Urinary bladder (tissue), 4 donors: ENCODE data around the gene TMSB15A. TPM values are rescaled to one million over a fixed set of nuclear protein-coding genes. Genes with fewer than 3 reads are reported as not detected.
"Not testable (repeated sequence)": the region's sequence is repeated elsewhere in the genome, so short reads cannot be mapped to it uniquely, and the experiment has no call there.

Experiments
- DNase-seq: peaks from one replicate; pipeline ENCODE4 v3.0.0-alpha.2; 2015; ENCODE audit errors: extremely low spot score
- H3K27ac ChIP-seq: one replicate; pipeline ENCODE4 v1.5.1; 2013; ENCODE audit warnings: low read depth, mild to moderate bottlenecking, moderate library complexity
- H3K36me3 ChIP-seq: one replicate; pipeline ENCODE4 v1.6.1; 2013; ENCODE audit warnings: mild to moderate bottlenecking, moderate library complexity; ENCODE audit not compliant: insufficient read depth
- H3K4me1 ChIP-seq: one replicate; pipeline ENCODE4 v1.6.1; 2013; ENCODE audit warnings: mild to moderate bottlenecking, moderate library complexity; ENCODE audit not compliant: insufficient read depth
- H3K4me3 ChIP-seq: one replicate; pipeline ENCODE4 v1.5.1; 2013; ENCODE audit warnings: low read depth, low read length
- WGBS: extraction: QIAGEN DNeasy Blood & Tissue Kit; methylation state at CpG from one replicate; pipeline ENCODE4 v1.1.7; 2013; 5-methylcytosine and 5-hydroxymethylcytosine counted together
- polyA plus RNA-seq: library from polyadenylated mRNA; stranded (reverse); fragments of 200-250 nt; gene quantifications from one replicate; pipeline ENCODE4 v1.2.3, GENCODE V29; 2013
- total RNA-seq: library from RNA; depleted of rRNA; stranded (reverse); fragments of >200 nt; gene quantifications from one replicate; pipeline ENCODE4 v1.2.3, GENCODE V29; 2014
- donor health status: healthy with polysubstance abuse.
- donor health status: healthy.

Gene TMSB15A
- total RNA-seq, result 28.0 TPM
- 0.85 TPM for polyA plus RNA-seq

- Histone ChIP-seq H3K27ac (no peak within 1 kb of the TSS), H3K4me1 (no peaks in the 10 kb centered on the region), H3K4me3 (peak within 1 kb of the TSS; percentile 30), H3K36me3 (no peaks in the 10 kb centered on the region)
- DNase-seq, result peak; percentile 42
- under 1% methylated on average over 61 of the region's 62 CpGs for WGBS
Measured at GRCh38 chrX:102515975-102516941, at the start of gene TMSB15A. TSS of gene TMSB15A (minus strand) at chrX:102516739.

DNA sequence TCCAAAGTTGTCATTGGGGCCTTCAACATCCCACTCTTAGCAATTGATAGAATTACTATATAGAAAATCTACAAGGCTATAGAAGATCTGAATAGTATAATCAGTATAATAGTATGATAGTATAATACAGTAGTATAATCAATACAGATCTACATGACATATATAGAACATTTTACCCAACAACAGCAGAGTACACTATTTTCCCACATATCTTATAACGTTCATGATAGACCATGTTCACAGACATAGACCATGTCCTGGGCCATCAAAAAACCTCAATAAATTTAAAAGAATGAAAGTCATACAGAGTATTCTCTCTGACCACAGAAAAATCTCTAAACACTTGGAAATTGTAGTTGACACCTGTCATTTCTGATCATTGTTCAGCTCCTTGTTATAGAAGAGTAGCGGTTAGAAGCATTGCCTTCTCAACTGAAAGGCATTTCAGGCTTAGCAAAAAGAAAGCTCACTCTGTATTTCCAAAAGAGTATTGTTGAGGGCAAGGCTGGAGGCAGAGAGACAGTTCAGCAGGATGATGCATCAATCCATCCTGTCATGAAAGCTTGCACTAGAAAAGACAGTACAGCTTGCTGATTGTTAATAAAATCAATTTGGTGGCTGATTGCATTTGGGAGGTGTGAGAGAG, 44.0 kb upstream of the TMSB15A start:
- DNase-seq, result no peak
- H3K27ac ChIP-seq, result no peak overlapping the region
- no peaks in the 10 kb centered on the region for H3K4me1 ChIP-seq
- no peak overlapping the region for H3K4me3 ChIP-seq
- H3K36me3 ChIP-seq, result no peaks in the 10 kb centered on the region
- 82% methylated on average over 2 of the region's 2 CpGs for WGBS

DNA sequence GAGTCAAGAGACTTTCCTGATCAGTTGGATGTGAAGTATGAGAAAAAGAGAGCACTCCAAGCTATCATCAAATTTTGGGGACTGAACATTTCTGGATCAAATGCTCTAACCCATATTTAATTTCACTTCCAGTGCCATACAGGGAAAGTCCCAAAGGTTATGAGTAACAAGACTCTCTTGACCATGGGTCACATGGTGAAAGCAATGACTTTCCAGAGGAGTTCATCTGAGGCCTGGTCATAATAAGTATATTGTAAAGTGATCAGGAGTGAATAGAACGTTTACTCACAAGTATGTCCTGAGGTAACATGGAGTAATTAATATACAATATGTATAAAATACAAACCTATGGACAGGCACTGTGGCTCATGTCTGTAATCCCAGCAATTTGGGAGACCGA, 42.1 kb upstream of the TMSB15A start:
- 91% methylated on average over 2 of the region's 2 CpGs for WGBS
- no peak for DNase-seq

GRCh38 chrX:102548231-102548630, 31.7 kb upstream of the TMSB15A start:
- Histone ChIP-seq H3K4me3 (no peak overlapping the region), H3K4me1 (no peaks in the 10 kb centered on the region), H3K36me3 (no peaks in the 10 kb centered on the region), H3K27ac (no peak overlapping the region)
- DNase-seq, result no peak
- 92% methylated on average over 23 of the region's 23 CpGs for WGBS

More for the DNA sequence above, 42.1 kb upstream of the TMSB15A start:
- Histone ChIP-seq H3K27ac (no peak overlapping the region), H3K4me1 (no peaks in the 10 kb centered on the region), H3K36me3 (no peaks in the 10 kb centered on the region), H3K4me3 (no peak overlapping the region)

DNA sequence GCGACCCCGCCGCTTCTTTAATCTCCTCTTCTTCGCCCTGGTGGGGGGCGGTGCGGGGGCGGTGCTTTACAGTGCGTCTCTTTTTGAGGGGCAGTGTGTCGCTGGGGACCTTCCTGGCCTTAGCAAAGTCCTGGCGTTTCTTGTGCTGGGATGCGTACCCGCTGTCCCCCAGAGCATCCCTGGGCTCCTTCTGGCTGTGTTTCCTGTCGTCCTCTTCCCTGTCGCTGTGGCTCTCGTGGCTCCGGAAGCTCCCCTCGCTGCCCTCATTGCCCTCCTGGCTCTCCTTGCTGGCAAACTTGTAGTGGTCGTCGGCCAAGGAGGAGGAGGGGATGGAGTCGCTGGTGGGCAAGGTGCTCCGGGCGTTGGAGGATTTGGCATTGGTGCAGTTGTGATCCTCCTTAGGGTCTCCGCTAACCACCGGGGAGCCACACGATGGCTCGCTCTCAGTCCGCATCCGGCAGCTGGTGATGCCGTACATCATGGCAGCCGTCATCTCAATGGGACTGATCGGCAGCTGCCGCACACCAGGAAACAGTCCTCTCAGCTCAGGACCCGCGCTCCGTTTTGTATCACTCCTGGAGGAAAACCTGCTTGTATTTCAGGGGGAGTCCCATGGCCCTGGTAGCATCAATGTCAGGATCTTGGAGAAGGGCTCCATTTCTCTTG, 30.4 kb upstream of the TMSB15A start:
- no peaks in the 10 kb centered on the region for H3K36me3 ChIP-seq
- WGBS, result 15% methylated on average over 35 of the region's 35 CpGs
- H3K4me3 ChIP-seq, result no peak overlapping the region

DNA sequence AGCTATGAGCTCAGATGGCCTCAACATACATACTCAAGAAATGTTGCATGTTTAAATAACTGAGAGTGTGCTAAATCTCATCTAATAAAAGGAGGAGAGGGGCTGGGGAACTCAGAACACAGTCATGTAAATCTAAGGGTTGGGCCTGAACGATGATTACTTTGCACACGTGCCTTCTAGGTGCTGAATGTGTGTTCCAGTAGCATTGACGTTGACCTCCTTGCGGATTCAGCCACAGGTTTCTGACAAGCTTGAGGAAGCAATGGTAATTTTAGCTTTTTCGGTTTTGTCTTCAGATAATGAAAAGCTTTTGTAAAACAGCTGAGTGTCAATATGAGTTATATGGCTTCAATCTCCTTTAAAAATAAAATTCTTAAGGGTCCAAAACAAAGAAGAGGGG, 29.6 kb upstream of the TMSB15A start:
- H3K4me1 ChIP-seq, H3K4me3 ChIP-seq, H3K36me3 ChIP-seq, H3K27ac ChIP-seq, DNase-seq: not testable (repeated sequence)
- WGBS, result 76% methylated on average over 5 of the region's 5 CpGs

More for the DNA sequence above, 30.4 kb upstream of the TMSB15A start:
- Histone ChIP-seq H3K4me1 (no peaks in the 10 kb centered on the region), H3K27ac (no peak overlapping the region)
- no peak for DNase-seq

DNA sequence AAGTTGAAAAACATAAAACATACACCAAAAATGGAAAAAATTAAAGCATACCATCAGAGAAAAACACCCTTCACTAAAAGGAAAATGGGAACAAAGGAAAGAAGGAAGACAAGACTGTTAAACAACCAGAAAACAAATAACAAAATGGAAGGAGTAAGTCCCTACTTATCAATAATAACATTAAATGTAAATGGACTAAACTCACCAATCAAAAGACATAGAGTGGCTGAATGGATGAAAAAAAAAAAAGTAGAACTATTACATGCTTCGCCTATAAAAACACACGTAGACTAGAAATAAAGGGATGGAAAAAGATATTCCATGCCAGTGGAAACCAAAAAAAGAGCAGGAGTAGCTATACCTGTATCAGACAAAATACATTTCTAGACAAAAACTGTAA, 19.4 kb upstream of the TMSB15A start:
- Histone ChIP-seq H3K4me1 (no peaks in the 10 kb centered on the region), H3K27ac (no peak overlapping the region), H3K36me3 (no peaks in the 10 kb centered on the region), H3K4me3 (no peak overlapping the region)
- WGBS, result 90% methylated on average over 2 of the region's 2 CpGs
- no peak for DNase-seq

GRCh38 chrX:102517326-102517725, 787 bp upstream of the TMSB15A start:
- Histone ChIP-seq H3K4me3 (no peak overlapping the region), H3K27ac (no peak overlapping the region), H3K4me1 (no peaks in the 10 kb centered on the region), H3K36me3 (no peaks in the 10 kb centered on the region)
- 37% methylated on average over 7 of the region's 7 CpGs for WGBS
- DNase-seq, result no peak

- no peak for DNase-seq
- WGBS, result 100% methylated on average over 1 of the region's 1 CpG
- no peak overlapping the region for H3K4me3 ChIP-seq
- no peaks in the 10 kb centered on the region for H3K4me1 ChIP-seq
- no peaks in the 10 kb centered on the region for H3K36me3 ChIP-seq
- no peak overlapping the region for H3K27ac ChIP-seq
Measured at GRCh38 chrX:102514536-102514935, 2.0 kb downstream of the TMSB15A start.

DNA sequence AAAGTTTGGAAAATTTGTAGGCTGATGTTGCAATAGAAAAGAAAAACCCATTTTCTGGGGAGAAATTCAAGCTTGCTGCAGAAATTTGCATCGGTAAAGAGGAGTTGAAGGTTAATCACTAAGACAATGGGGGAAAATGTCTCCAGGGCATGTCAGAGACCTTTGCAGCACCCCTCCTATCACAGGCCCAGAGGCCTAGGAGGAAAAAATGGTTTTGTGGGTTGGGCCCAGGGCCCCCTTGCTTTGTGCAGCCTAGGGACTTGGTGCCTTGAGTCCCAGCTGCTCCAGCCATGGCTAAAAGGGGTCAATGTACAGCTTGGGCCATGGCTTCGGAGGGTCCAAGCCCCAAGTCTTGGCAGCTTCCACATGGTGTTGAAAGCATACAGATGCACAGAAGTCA, 17.8 kb downstream of the TMSB15A start:
- H3K4me1 ChIP-seq, result no peaks in the 10 kb centered on the region

DNA sequence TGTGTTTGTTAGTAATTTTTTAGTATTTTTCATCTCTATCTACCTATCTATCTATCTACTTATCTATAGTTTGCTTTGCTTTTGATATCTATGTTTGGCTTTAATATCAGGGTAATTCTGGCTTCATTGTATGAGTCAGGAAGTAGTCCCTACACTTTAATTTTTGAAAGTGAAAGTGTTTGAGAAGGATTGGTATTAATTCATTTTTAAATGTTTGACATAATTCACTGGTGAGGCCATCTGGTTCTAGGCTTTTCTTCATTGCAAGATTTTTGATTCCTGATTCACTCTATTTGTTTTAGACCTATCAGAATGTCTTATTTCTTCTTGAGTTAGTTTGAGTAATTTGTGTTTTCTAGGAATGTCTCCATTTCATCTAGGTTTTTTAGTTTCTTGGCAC, 24.8 kb downstream of the TMSB15A start:
- H3K27ac ChIP-seq, result no peak overlapping the region
- no peaks in the 10 kb centered on the region for H3K36me3 ChIP-seq
- H3K4me1 ChIP-seq, result no peaks in the 10 kb centered on the region
- no peak overlapping the region for H3K4me3 ChIP-seq
- DNase-seq, result no peak

More for the DNA sequence above, 17.8 kb downstream of the TMSB15A start:
- Histone ChIP-seq H3K4me3 (no peak overlapping the region), H3K27ac (no peak overlapping the region), H3K36me3 (no peaks in the 10 kb centered on the region)
- WGBS, result 93% methylated on average over 2 of the region's 2 CpGs
- DNase-seq, result no peak

DNA sequence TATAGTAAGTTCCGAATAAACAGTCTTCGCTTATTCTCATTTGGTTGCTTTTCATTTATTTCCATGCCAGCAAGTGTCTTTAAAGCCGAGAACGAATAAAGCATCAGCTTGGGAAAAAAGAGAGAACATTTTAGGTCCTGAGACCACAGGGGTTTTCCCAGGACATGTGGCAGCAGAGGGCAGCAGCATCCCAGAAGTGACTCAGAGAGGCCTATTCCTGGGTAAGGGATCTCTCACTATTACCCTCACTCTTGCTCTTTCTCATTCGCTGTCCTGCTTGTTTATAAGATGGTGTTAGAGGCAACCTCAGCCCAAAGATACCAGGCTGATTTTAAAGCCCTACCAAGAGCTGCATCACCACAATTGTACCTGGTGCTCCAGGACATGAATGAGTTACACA, 37.8 kb downstream of the TMSB15A start:
- not testable (repeated sequence) for DNase-seq, H3K4me3 ChIP-seq, H3K36me3 ChIP-seq, H3K27ac ChIP-seq, H3K4me1 ChIP-seq
- WGBS, result 9% methylated on average over 2 of the region's 5 CpGs

DNA sequence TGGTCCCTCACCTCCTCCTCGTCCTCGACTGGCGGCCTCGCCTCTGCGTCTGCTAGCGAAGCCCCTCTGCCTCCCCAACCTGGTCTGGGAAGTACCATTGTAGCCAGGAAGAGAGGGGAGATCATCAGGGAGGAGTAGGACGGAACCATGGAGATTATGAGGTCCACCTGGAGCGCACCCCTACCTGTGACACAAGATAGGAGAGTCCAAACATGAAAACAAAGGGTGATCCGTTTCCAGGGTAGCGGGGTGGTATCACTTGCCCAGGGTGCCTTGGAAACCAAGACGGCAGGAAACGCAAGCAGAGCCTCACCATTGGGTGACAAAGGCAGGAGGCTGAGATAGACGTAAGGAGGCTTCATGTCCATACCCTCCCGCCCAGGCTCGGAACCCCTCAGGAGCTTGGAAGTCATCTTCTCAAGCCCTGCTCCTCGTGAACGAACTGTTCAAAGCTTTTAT, 44.7 kb downstream of the TMSB15A start, which contains the start of gene TCP11X2:
TCP11X2 (minus strand) TSS at position 51 of the 459 bp plus-strand sequence.
- not testable (repeated sequence) for H3K4me1 ChIP-seq, DNase-seq, H3K36me3 ChIP-seq, H3K27ac ChIP-seq, H3K4me3 ChIP-seq
- 36% methylated on average over 7 of the region's 17 CpGs for WGBS
